AG09309 (cell line): ENCODE measurements around the gene B3GALNT2.

Experiments used
- DNase-seq: peaks from one replicate; pipeline ENCODE4 v3.0.0-alpha.2; 2010; ENCODE audit warnings: low read depth
- H3K4me3 ChIP-seq: 2 replicates; pipeline ENCODE4 v1.5.1; 2011; ENCODE audit warnings: mild to moderate bottlenecking, low read depth, low read length, moderate library complexity; ENCODE audit not compliant: control insufficient read depth
- TF ChIP-seq, protein P1 (sequence below): IDR thresholded peaks from 2 replicates; pipeline ENCODE4 v1.5.1; 2011; ENCODE audit warnings: mild to moderate bottlenecking, low read depth, low read length, inconsistent platforms; ENCODE audit not compliant: insufficient read depth, control insufficient read depth; ENCODE audit errors: missing control alignments

The B3GALNT2 gene

DNA sequence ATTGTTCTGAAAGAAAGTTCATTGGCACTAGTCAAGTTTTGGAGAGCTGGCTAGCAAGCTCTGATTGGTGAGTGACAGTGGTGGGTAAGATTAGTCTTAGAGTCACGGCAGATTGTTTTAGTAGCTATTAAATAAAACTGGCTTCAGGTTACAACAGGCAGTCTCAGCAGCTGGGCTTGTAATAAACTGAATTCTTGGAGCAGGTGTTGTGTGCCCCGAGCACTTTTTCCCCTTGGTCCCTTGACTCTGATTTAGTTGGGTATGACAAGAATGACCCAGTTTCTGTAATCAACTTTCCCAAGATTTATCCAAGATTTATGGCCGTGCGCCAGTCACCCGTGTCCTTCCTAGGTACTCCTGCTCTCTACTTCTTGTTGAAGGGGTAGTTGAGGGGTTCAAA, 96.8 kb downstream of the B3GALNT2 start:
- TF ChIP-seq, protein P1, sequence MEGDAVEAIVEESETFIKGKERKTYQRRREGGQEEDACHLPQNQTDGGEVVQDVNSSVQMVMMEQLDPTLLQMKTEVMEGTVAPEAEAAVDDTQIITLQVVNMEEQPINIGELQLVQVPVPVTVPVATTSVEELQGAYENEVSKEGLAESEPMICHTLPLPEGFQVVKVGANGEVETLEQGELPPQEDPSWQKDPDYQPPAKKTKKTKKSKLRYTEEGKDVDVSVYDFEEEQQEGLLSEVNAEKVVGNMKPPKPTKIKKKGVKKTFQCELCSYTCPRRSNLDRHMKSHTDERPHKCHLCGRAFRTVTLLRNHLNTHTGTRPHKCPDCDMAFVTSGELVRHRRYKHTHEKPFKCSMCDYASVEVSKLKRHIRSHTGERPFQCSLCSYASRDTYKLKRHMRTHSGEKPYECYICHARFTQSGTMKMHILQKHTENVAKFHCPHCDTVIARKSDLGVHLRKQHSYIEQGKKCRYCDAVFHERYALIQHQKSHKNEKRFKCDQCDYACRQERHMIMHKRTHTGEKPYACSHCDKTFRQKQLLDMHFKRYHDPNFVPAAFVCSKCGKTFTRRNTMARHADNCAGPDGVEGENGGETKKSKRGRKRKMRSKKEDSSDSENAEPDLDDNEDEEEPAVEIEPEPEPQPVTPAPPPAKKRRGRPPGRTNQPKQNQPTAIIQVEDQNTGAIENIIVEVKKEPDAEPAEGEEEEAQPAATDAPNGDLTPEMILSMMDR: no peak
- DNase-seq: no peak
- no peak overlapping the region for H3K4me3 ChIP-seq

DNA sequence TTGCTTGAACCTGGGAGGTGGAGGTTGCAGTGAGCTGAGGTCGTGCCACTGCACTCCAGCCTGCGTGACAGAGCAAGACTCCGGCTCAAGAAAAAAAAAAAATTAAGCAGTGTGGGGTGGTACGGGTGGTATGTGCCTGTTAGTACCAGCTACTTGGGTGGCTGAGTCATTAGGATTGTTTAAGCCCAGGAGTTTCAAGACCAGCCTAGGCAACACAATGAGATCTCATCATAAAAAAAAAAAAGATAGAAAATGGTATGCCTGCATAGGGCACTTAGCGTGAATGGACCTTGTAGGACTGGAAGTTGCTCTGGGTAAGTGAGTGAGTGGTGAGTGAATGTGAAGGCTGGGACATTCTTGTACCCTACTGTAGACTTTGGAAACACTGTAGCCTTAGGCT, 100.1 kb downstream of the B3GALNT2 start:
- H3K4me3 ChIP-seq: no peak overlapping the region
- no peak for DNase-seq
- TF ChIP-seq, protein P1: no peak

DNA sequence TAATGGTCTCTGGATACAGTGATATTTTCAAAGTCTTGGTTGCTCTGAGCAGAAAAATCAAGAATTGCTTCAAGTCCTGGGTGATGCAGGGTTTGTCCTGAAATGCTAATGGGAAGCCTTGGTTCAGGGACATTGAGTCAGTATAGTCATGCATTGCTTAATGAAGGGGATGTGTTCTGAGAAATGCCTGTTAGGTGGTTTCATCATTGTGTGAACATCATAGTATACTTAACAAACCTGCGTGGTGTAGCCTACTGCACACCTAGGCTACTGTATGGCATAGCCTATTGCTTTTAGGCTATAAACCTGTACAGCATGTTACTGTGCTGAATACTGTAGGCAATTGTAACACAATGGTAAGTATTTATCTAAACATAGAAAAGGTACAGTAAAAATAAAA, 100.7 kb downstream of the B3GALNT2 start:
- TF ChIP-seq, protein P1: no peak
- no peak for DNase-seq
- H3K4me3 ChIP-seq: no peak overlapping the region

DNA sequence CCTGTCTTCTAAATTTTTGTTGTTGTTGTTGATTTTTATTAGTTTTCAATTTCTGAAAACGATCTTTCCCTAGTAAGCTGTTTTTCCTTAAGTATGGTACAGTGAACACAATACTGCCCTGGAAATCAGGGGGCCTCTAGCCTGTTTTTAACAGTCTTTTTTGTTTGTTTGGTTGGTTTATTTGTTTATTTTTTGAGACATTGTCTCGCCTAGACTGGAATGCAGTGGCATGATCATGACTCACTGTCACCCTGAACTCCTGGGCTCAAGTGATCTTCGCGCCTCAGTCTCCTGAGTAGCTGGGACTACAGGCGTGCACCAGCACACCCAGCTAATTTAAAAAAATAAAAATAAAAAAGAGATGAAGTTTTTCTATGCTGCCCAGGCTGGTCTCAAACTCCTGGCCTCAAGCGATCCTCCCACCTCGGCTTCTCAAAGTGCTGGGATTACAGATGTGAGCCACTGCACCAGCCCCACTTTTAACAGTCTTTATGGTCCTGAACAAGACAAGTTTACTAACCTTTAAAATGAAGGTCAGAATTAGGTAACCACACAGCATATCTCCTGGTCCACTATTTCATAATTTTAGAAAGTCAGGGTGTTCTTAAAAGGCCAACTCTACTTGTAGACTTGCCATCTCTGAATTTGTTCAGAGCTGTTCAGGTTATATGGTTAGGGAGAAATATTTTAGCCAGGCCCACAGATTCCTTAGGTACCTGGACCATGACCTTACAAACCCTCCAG, 101.6 kb downstream of the B3GALNT2 start:
- no peak for DNase-seq
- H3K4me3 ChIP-seq: no peak overlapping the region
- TF ChIP-seq, protein P1: no peak

DNA sequence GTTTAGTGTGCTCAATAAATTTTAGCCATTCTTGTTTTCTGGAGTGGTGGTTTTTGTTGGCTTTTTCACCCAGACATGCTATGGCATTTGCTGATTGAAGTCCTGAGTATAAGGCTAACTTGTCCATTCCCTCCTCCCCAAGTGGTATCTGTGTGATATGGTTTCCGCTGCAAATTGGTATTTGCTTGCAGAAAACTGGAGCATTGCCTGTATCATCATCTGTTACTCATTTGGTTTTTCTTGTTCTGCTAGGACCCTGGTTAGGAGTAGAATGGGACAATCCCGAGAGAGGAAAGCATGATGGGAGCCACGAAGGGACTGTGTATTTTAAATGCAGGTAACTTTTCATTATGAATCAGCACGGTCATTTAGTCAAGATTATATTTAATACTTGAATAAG, 103.0 kb downstream of the B3GALNT2 start:
- TF ChIP-seq, protein P1: no peak
- DNase-seq: no peak
- no peak overlapping the region for H3K4me3 ChIP-seq
